MCF 10A (cell line): ENCODE measurements around the gene NELL1. TPM values are rescaled to one million over a fixed set of nuclear protein-coding genes. Genes with fewer than 3 reads are reported as not detected.

ENCODE experiments used
- BruUV-seq: library from RNA; stranded (reverse); fragments of 400-500 nt; replicated peaks from 2 replicates; lab custom pipeline; 2021; lab: Mats Ljungman, UMichigan
- CTCF ChIA-PET: fragments of 300-600 bp; sonication (Branson Sonifier 250); formaldehyde crosslinking; extraction: SDS; loops from one replicate; lab custom pipeline; 2021; ENCODE audit warnings: antibody characterized with exemption, inconsistent platforms; lab: Yijun Ruan, JAX
- POLR2A ChIA-PET: fragments of 300-600, 350-650 bp; sonication (Branson Sonifier 250); formaldehyde crosslinking; extraction: SDS; loops from one replicate; lab custom pipeline; 2020; ENCODE audit warnings: antibody characterized with exemption, inconsistent platforms; lab: Yijun Ruan, JAX
- DNase-seq: peaks from one replicate; pipeline ENCODE4 v3.0.0-alpha.2; 2018; ENCODE audit not compliant: unreplicated experiment
- H3K27ac Mint-ChIP-seq: one replicate; pipeline ENCODE4 v1.8.0; 2022; ENCODE audit warnings: mild to moderate bottlenecking, low read depth, mixed read lengths; ENCODE audit not compliant: unreplicated experiment
- H3K27me3 Mint-ChIP-seq: one replicate; pipeline ENCODE4 v1.8.0; 2022; ENCODE audit warnings: mixed read lengths; ENCODE audit not compliant: insufficient read depth, unreplicated experiment
- H3K36me3 Mint-ChIP-seq: one replicate; pipeline ENCODE4 v1.8.0; 2022; ENCODE audit warnings: mild to moderate bottlenecking, moderate library complexity, mixed read lengths; ENCODE audit not compliant: insufficient read depth, unreplicated experiment
- H3K4me1 Mint-ChIP-seq: one replicate; pipeline ENCODE4 v1.8.0; 2022; ENCODE audit warnings: mixed read lengths; ENCODE audit not compliant: insufficient read depth, unreplicated experiment
- H3K4me3 Mint-ChIP-seq: one replicate; pipeline ENCODE4 v1.8.0; 2022; ENCODE audit warnings: mild to moderate bottlenecking, moderate library complexity, mixed read lengths; ENCODE audit not compliant: unreplicated experiment
- H3K9me3 Mint-ChIP-seq: one replicate; pipeline ENCODE4 v1.8.0; 2022; ENCODE audit warnings: mixed read lengths; ENCODE audit not compliant: unreplicated experiment
- intact Hi-C: fragments of 100-400 bp; cut with micrococcal nuclease; formaldehyde crosslinking; loops from 2 replicates; pipeline ENCODE4 v1.14.1; 2022
- total RNA-seq: library from RNA; stranded (reverse); gene quantifications from 2 replicates; pipeline ENCODE4 v1.2.3, GENCODE V29; 2022
- TF ChIP-seq, protein P1 (sequence below): fragments of 200-600 bp; IDR thresholded peaks from one replicate; pipeline ENCODE4 v1.8.0; 2022; ENCODE audit warnings: antibody characterized with exemption, mild to moderate bottlenecking; ENCODE audit not compliant: unreplicated experiment

The NELL1 gene
- total RNA-seq, 1 experiment from 2014 or later = not detected

DNA sequence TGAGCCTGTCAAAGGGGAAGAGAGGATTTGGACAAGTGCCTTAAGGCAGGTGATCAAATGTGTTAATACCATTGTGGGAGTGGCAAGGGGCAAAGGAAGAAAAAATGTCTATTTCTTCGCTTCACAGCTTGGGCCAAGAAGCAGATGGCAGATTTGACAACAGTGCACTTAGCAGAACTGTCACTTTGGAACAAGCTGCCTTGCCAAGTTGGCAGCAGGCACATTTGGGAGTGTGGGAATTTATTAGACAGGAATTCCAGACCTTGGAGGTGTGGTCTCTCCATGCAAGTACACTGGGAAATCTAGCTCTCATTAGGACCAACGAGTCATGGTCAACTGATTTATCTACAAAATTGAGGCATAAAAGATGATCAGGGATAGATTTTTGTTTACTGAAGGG is 265.1 kb downstream of the NELL1 start:
- BruUV-seq = no TSS peak
- H3K36me3 Mint-ChIP-seq = no peaks in the 10 kb centered on the region
- peaks cover 48% of the 10 kb centered on the region for H3K9me3 Mint-ChIP-seq
- CTCF ChIA-PET = no interaction called here
- H3K27ac Mint-ChIP-seq = no peak overlapping the region
- no peak overlapping the region for H3K4me3 Mint-ChIP-seq
- TF ChIP-seq, protein P1, sequence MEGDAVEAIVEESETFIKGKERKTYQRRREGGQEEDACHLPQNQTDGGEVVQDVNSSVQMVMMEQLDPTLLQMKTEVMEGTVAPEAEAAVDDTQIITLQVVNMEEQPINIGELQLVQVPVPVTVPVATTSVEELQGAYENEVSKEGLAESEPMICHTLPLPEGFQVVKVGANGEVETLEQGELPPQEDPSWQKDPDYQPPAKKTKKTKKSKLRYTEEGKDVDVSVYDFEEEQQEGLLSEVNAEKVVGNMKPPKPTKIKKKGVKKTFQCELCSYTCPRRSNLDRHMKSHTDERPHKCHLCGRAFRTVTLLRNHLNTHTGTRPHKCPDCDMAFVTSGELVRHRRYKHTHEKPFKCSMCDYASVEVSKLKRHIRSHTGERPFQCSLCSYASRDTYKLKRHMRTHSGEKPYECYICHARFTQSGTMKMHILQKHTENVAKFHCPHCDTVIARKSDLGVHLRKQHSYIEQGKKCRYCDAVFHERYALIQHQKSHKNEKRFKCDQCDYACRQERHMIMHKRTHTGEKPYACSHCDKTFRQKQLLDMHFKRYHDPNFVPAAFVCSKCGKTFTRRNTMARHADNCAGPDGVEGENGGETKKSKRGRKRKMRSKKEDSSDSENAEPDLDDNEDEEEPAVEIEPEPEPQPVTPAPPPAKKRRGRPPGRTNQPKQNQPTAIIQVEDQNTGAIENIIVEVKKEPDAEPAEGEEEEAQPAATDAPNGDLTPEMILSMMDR = no peak
- no peaks in the 10 kb centered on the region for H3K27me3 Mint-ChIP-seq
- DNase-seq = no peak
- intact Hi-C loops = no loop called here
- POLR2A ChIA-PET = interaction anchor here (0.6 kb wide), 1 partner anchor 486 kb away, joined by 3 read pairs; no protein-coding TSS in a partner anchor
- H3K4me1 Mint-ChIP-seq = no peaks in the 10 kb centered on the region

- intact Hi-C loops = no loop called here
- TF ChIP-seq, protein P1 = no peak
- Mint-ChIP-seq H3K4me1 (no peaks in the 10 kb centered on the region), H3K4me3 (no peak overlapping the region), H3K36me3 (peaks cover 5% of the 10 kb centered on the region), H3K27me3 (no peaks in the 10 kb centered on the region), H3K9me3 (peaks cover 48% of the 10 kb centered on the region), H3K27ac (no peak overlapping the region)
- no TSS peak for BruUV-seq
- POLR2A ChIA-PET = no interaction called here
- DNase-seq = no peak
- CTCF ChIA-PET = no interaction called here
Measured at GRCh38 chr11:20937826-20938225, 268.4 kb downstream of the NELL1 start.

GRCh38 chr11:20949585-20949984 is 280.2 kb downstream of the NELL1 start:
- BruUV-seq = no TSS peak
- intact Hi-C loops = no loop called here

DNA sequence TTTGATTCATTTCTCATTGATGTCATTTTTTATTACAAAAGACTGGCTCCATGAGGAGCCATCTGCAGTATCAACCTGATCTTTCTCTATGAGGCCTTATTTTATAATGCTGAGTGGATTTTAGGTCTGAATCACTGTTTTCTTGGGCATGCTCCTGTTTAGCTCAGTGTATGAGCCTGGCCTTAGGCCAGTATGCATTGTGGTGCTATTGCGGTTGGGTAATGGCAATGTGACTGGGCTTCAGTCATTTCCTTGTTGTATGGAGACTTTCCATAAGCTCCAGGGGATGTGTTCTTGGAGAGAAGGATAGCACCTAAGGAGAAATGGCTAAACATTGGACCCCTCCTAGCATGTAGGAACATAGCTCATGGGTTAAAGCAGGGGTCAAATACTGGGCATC is 293.2 kb downstream of the NELL1 start:
- no TSS peak for BruUV-seq
- ChIA-PET CTCF (no interaction called here), POLR2A (no interaction called here)
- DNase-seq = peak; percentile 1
- no peaks in the 10 kb centered on the region for H3K4me1 Mint-ChIP-seq
- TF ChIP-seq, protein P1 = no peak
- H3K36me3 Mint-ChIP-seq = no peaks in the 10 kb centered on the region
- no peak overlapping the region for H3K4me3 Mint-ChIP-seq
- H3K27ac Mint-ChIP-seq = no peak overlapping the region
- intact Hi-C loops = no loop called here
- peaks cover 24% of the 10 kb centered on the region for H3K9me3 Mint-ChIP-seq
- no peaks in the 10 kb centered on the region for H3K27me3 Mint-ChIP-seq

More at GRCh38 chr11:20949585-20949984, 280.2 kb downstream of the NELL1 start:
- Mint-ChIP-seq H3K4me3 (no peak overlapping the region), H3K4me1 (no peaks in the 10 kb centered on the region), H3K9me3 (peaks cover 22% of the 10 kb centered on the region), H3K36me3 (no peaks in the 10 kb centered on the region), H3K27ac (no peak overlapping the region), H3K27me3 (no peaks in the 10 kb centered on the region)
- ChIA-PET POLR2A (no interaction called here), CTCF (no interaction called here)
- DNase-seq = no peak
- TF ChIP-seq, protein P1 = no peak
